NCI-H82 treated with DMSO at 0.1 percent for 48 hours (cell line): ENCODE results near the gene RAPGEF4.
A peak's percentile ranks its signal among the peaks of the same experiment; 100 is the strongest.

ENCODE experiments used
- DNase-seq: peaks from one replicate; lab custom pipeline; 2025; ENCODE audit not compliant: unreplicated experiment; lab: John Stamatoyannopoulos, UW

RAPGEF4 gene

GRCh38 chr2:172894689-172895387, 159.2 kb downstream of the RAPGEF4 start:
- no peak for DNase-seq

DNA sequence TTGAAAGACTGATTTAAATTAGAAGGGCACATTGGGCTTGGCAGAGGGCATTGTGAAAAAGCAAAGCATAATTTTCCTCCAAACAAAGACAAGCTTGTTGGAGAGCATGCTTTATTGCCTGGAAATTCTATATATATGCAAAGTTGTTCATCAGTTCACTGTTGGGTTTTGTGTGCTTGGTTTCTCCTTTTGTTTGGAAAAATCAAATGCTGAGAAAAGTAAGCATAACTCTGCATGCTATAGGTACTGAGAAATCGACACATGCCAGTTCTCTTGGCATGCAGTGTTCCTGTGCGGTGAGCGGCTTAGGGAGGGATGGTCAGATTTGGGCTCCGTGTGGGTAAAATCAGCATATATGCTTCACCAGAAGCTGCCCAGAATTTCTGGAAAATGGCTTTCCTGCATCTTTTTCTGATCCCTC, 161.0 kb downstream of the RAPGEF4 start:
- DNase-seq: no peak

GRCh38 chr2:172900871-172901270, 165.2 kb downstream of the RAPGEF4 start:
- no peak for DNase-seq

- no peak for DNase-seq
These were observed 166.3 kb downstream of the RAPGEF4 start for GRCh38 chr2:172901913-172902312.

GRCh38 chr2:172904236-172904635, 168.6 kb downstream of the RAPGEF4 start:
- no peak for DNase-seq

DNA sequence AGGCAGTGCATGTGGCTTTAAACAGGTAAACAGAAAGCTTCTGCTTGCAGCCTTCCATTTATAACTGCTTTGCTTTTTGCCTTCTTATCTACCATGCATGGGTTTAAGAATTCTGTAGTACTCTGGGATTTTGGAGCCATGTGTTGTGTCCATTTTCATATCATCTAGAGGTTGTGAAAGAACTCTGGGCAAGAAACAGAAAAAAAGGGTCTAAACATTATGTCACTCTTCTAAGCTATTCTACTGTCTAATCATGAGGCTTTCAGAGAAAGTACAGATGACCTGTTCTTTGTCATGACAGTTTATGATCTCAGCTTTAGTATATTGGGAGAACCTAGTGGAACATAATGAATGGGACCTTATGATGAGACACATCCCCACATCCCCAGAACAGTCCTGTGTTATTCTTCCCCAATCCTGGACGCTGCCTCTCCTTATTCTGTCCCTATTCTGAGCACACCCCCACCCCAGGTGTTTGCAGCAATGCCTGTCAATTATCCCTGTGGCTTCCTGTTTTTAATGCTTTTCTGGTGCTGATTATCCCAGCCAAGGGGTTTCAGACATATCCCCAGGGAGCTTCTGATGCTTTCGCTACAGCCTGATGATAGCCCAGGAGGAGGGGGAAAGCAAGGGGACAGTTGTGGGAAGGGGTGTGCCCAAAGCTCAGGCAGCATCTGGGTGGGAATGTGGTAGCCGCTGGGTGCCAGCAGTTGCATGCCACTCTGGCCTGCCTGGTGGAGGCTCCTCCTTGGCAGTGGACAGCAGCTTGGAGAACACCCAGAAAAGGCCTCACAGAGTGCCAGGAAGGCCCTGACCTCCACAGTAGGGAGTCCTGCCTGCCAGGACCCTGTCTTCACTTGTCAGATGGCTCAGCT, 170.5 kb downstream of the RAPGEF4 start:
- DNase-seq: peak; percentile 48

GRCh38 chr2:172908275-172908674, 172.6 kb downstream of the RAPGEF4 start:
- DNase-seq: no peak

DNA sequence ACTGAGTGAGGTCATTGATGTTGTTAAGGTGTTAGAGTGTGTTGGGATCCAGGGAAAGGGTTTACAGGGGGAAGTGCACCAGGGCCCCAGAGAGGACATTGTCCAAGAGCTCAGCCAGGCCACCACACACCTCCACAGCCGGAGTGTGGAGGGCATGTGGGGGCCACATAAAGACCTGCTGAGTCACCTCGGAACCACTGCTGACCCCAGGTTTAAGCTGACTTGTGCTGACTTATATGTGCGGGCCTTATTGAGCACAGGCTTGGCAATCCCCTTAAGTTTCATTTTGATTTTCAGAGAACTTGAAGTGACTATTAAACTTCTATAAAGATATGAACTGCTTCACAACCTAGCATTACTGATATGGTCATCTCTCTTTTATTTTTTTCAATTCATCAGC, 173.8 kb downstream of the RAPGEF4 start:
- no peak for DNase-seq

- no peak for DNase-seq
These were observed 176.6 kb downstream of the RAPGEF4 start for GRCh38 chr2:172912266-172912665.

- no peak for DNase-seq
These were observed 178.8 kb downstream of the RAPGEF4 start for GRCh38 chr2:172914341-172915008.

- no peak for DNase-seq
These were observed 182.1 kb downstream of the RAPGEF4 start for GRCh38 chr2:172917716-172918115.

GRCh38 chr2:172919732-172920131, 184.1 kb downstream of the RAPGEF4 start:
- DNase-seq: no peak

- DNase-seq: no peak
These were observed 186.0 kb downstream of the RAPGEF4 start for GRCh38 chr2:172921532-172922236.

DNA sequence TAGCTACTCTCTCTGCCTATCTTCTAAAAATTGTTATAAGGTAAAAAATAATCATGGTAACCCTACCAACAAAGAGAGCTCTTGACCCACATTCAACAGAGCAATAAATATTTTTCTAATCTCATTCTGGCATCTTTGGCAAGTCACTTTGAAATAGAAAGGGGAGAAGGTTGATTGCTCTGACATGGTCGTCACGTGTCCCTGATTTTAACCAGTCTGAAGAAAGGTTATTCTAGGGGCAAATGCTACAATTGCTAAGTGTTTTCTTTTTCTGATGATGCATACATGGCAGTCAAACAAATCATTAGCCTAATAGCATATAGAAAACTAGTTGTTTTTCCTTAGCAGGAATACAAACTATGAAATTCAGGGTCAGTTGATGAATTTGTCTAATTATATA, 186.7 kb downstream of the RAPGEF4 start:
- no peak for DNase-seq

DNA sequence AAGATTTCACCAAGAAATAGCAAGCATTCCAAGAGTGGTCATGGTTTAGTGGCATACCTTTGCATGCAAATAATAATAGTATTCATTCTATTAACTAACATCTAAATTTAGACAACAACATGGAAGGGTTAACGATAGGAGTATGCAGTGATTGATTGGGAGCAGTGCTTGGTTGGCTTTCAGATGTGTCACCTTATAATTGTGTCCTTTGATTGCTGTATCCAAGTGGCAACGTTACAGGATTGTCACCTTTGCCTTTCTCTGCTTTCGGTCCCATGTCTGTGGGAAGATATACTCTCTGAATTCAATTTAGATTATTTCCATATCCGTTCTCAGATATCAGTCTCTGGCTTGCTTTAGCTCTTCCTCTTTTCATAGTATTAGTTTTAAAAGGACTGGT, 187.2 kb downstream of the RAPGEF4 start:
- DNase-seq: no peak

GRCh38 chr2:172924097-172924660, 188.5 kb downstream of the RAPGEF4 start:
- DNase-seq: no peak

- DNase-seq: no peak
These were observed 190.0 kb downstream of the RAPGEF4 start for GRCh38 chr2:172925600-172925999.

DNA sequence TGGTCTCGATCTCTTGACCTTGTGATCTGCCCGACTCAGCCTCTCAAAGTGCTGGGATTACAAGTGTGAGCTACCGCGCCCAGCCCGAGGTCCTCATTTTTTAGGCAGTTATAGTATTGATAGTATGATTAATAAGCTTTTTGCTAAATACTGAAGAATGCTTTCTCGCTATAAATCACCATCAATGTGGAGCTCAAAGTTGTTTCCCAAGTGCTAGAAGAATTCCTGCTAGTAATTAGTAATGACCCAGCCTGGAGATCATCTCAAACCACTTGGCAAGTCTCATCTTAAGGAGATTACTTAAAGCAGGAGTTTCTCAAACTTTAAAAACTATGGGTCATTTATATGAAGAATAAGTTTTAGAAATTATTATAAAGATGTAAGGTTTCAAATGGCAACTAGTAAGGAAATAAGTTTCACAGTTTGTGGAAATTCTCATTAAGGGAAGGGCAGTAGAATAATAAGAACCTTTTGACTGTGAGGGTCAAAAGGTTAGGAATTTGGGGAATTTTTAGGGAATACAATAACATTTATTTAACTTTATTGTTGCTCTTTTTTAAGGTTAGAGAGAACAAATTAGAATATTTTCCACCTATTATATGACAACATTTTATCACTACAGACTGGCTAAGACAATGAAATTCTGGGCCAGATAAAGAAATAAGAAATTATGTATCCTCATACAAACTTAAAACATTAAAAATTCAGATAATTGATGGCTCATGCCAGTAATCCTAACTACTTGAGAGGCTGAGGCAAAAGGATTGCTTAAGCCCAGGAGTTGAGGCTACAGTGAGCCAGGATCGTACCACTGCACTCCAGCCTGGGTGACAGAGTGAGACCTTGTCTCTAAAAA, 191.4 kb downstream of the RAPGEF4 start:
- DNase-seq: no peak

DNA sequence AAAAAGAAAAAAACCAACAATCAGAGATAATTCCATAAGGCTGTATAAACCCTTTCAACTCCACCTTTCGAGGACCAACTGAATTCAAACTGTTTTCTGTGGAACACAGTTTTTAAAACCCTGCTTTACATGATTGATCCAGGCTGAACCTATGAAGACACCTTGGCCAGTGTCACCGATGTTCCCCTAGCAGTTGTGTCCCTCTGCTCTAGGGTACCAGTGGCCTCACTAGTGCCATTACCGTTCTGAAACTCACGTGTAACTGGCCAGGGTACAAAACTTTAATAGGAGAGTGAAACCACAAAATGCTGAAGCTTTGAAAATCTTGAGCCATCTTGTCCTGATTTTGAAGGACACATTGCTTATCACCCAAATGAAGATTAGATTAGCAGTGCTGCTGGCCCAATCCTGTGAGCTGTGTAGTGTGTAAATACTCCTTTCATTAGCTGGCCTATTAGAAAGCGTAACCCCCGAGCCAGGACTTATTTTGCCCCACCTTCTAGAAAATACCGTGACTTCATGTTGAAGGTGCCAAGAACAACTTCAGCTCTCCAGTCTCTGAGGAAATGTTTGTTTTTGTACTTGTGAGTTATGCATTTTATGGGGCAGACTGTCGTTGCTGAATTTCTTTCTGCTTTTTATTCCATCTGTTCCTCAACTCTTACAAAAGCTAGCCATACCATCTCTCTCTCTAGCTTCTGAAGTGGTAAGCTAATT, 192.2 kb downstream of the RAPGEF4 start:
- DNase-seq: no peak
